Activated naive CD4-positive, alpha-beta T cell treated with anti-CD3 and anti-CD28 coated beads for 36 hours (primary cell): Measurements from ENCODE around the gene CHTF8. TPM values are rescaled to one million over a fixed set of nuclear protein-coding genes. Genes with fewer than 3 reads are reported as not detected.
A peak's percentile ranks its signal among the peaks of the same experiment; 100 is the strongest.
"Not testable (repeated sequence)": the region's sequence is repeated elsewhere in the genome, so short reads cannot be mapped to it uniquely, and the experiment has no call there.

Experiments
- CTCF ChIA-PET: fragments of 350-600 bp; sonication (Branson Sonifier 250); formaldehyde crosslinking; loops from one replicate; lab custom pipeline; 2021; ENCODE audit warnings: antibody characterized with exemption; lab: Charles Lee
- DNase-seq: peaks from one replicate; pipeline ENCODE4 v3.0.0-alpha.2; 2020
- H3K27ac Mint-ChIP-seq: one replicate; pipeline ENCODE4 v1.8.0; 2021; ENCODE audit warnings: mild to moderate bottlenecking, mixed read lengths
- H3K27me3 Mint-ChIP-seq: one replicate; pipeline ENCODE4 v1.8.0; 2021; ENCODE audit warnings: low read depth, mixed read lengths
- H3K36me3 Mint-ChIP-seq: one replicate; pipeline ENCODE4 v1.8.0; 2021; ENCODE audit warnings: low read depth, mixed read lengths
- H3K4me1 Mint-ChIP-seq: one replicate; pipeline ENCODE4 v1.8.0; 2021; ENCODE audit warnings: low read depth, mixed read lengths
- H3K4me3 Mint-ChIP-seq: one replicate; pipeline ENCODE4 v1.8.0; 2021; ENCODE audit warnings: mild to moderate bottlenecking, moderate library complexity, mixed read lengths
- H3K9me3 Mint-ChIP-seq: one replicate; pipeline ENCODE4 v1.8.0; 2021; ENCODE audit warnings: mixed read lengths
- intact Hi-C: fragments of 100-400 bp; cut with micrococcal nuclease; formaldehyde crosslinking; loops from one replicate; pipeline ENCODE4 v1.15.1; 2023
- total RNA-seq, 2 experiments: library from RNA; stranded (reverse); gene quantifications; one replicate each; pipeline ENCODE4 v1.2.3, GENCODE V29; 2021

CHTF8 gene
- total RNA-seq, 2 experiments from 2014 or later: 114 to 117 TPM

DNA sequence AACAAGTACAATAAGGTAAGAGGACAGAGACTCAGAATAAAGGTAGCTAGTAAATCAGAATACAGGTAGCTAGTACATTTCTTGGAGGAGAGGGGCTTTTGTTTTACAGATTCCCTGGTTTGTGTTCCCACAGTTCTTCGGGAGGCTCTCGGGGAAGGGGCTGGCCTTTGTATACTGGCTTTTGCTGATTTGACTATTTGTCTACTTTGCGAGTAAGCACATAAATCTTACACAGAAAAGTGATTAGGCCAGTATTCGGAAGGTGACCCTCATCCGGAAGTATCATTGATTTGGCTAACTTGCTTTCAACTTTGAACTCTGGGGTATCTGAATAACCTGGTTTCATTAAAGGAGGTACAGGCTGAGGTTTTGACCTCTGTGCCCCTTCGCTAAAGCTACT, 33.2 kb upstream of the CHTF8 start:
- Mint-ChIP-seq H3K4me1 (peaks cover 46% of the 10 kb centered on the region), H3K27ac (peak overlapping the region; percentile 75), H3K27me3 (no peaks in the 10 kb centered on the region), H3K4me3 (no peak overlapping the region), H3K9me3 (no peaks in the 10 kb centered on the region), H3K36me3 (peaks cover 59% of the 10 kb centered on the region)
- no peak for DNase-seq
- intact Hi-C loops: loop anchor here (10.0 kb wide), 1 partner anchor 219 kb away; the partner anchor contains the start of gene TERF2
- CTCF ChIA-PET: interaction anchor here (0.6 to 3.8 kb wide), 9 partner anchors 11 to 765 kb away, joined by 3 to 36 read pairs (median 4); partner anchors contain the start of gene SNTB2

DNA sequence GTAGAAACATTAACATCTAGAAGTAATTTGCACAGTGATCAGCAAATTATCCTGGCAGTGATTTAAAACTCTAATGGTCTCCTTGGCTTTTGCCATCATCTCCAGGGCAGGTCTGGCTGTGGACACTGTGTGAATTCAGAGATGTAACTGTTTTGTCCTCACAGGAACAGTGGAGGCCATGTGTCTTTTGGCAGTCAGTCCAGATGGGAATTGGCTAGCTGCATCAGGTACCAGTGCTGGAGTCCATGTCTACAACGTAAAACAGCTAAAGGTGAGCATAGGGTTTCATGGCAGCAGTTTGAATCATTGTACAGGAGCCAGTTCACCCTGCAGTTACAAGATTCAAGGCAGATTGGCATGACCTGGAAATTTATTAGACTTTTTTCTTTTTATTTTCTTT, 27.8 kb upstream of the CHTF8 start:
- intact Hi-C loops: loop anchor here (10.0 kb wide), 1 partner anchor 225 kb away; the partner anchor contains the start of gene TERF2
- Mint-ChIP-seq H3K27me3 (no peaks in the 10 kb centered on the region), H3K27ac (no peak overlapping the region), H3K9me3 (no peaks in the 10 kb centered on the region), H3K4me1 (peaks cover 31% of the 10 kb centered on the region), H3K36me3 (peaks cover 51% of the 10 kb centered on the region), H3K4me3 (no peak overlapping the region)
- DNase-seq: no peak
- CTCF ChIA-PET: no interaction called here

DNA sequence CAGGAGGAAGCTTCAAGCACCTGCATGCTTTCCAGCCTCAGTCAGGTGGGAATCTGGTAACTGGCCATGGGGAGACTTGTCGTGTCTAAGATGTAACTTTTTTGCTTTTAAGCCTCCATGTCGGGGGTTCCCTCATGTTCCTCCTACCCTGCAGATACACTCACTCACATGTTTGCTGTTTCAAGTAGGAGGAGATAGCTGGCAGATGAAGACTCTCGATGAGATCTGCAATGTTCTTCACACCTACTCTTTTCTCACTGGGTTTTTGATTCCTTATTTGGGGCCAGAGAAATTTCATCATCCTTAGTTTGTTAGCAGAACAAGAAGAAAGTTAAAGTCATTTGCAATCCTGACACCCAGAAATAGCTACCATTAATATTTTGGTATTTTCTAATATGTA, 24.8 kb upstream of the CHTF8 start:
- Mint-ChIP-seq H3K9me3 (no peaks in the 10 kb centered on the region), H3K4me3 (no peak overlapping the region), H3K27ac (peak overlapping the region; percentile 64), H3K4me1 (peaks cover 18% of the 10 kb centered on the region), H3K36me3 (peaks cover 55% of the 10 kb centered on the region), H3K27me3 (no peaks in the 10 kb centered on the region)
- CTCF ChIA-PET: interaction anchor here (0.5 to 1.6 kb wide), 4 partner anchors 10 to 131 kb away, joined by 3 to 6 read pairs (median 4); no protein-coding TSS in a partner anchor
- intact Hi-C loops: no loop called here
- DNase-seq: no peak

DNA sequence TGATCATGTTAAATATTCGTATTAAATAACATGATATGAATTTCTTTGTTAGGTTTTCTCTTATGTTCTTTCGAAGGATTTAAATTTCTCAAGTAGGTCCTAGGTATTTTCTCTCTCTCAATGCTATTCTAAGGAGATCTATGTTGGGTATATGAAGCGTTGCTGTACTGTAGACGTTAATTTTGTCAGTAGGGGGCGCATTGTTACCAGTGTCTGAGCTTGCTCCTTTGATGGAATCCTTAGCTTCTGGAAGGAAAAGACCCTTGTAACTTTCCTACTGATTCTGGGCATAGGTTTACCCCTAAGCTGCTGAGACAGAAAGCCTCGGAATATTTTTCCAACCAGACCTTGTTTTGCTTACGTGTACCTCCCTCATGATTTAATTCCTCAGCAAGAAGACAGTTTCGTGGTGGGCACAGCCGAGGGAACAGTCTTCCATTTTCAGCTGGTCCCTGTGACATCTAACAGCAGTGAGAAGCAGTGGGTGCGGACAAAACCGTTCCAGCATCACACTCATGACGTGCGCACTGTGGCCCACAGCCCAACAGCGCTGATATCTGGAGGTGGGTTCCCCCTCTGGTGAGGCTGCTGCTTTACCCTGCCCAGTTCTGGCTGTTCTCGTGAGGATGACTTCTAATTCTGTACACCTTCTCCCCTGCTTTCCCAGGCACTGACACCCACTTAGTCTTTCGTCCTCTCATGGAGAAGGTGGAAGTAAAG, 17.9 kb upstream of the CHTF8 start:
- H3K4me1 Mint-ChIP-seq: no peaks in the 10 kb centered on the region
- no peak overlapping the region for H3K4me3 Mint-ChIP-seq
- no peaks in the 10 kb centered on the region for H3K27me3 Mint-ChIP-seq
- peak; percentile 66 for DNase-seq
- CTCF ChIA-PET: interaction anchor here (0.6 to 6.0 kb wide), 19 partner anchors 9 to 600 kb away, joined by 3 to 91 read pairs (median 3); no protein-coding TSS in a partner anchor
- peaks cover 46% of the 10 kb centered on the region for H3K36me3 Mint-ChIP-seq
- no peak overlapping the region for H3K27ac Mint-ChIP-seq
- H3K9me3 Mint-ChIP-seq: no peaks in the 10 kb centered on the region
- intact Hi-C loops: loop anchor here (1.0 kb wide), 2 partner anchors 113 to 137 kb away; no protein-coding TSS in a partner anchor

DNA sequence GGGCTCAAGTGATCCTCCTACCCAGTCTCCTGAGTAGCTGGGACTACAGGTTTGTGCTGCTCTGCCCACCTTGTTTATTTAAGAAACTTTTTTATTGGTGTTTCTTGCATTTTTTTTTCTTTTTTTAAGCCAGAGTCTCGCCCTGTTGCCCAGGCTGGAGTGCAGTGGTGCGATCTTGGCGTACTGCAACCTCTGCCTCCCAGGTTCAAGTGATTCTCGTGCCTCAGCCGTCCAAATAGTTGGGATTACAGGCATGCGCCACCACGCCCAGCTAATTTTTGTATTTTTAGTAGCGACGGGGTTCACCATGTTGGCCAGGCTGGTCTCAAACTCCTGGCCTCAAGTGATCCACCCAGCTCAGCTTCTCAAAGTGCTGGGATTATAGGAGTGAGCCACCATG, 17.2 kb upstream of the CHTF8 start:
- DNase-seq, H3K9me3 Mint-ChIP-seq, H3K27me3 Mint-ChIP-seq, H3K4me1 Mint-ChIP-seq, H3K4me3 Mint-ChIP-seq, H3K27ac Mint-ChIP-seq: not testable (repeated sequence)
- intact Hi-C loops: loop anchor here (1.0 kb wide), 2 partner anchors 114 to 138 kb away; no protein-coding TSS in a partner anchor
- peaks cover 42% of the 10 kb centered on the region for H3K36me3 Mint-ChIP-seq
- CTCF ChIA-PET: interaction anchor here (0.8 to 6.0 kb wide), 12 partner anchors 8 to 307 kb away, joined by 3 to 91 read pairs (median 4); no protein-coding TSS in a partner anchor

DNA sequence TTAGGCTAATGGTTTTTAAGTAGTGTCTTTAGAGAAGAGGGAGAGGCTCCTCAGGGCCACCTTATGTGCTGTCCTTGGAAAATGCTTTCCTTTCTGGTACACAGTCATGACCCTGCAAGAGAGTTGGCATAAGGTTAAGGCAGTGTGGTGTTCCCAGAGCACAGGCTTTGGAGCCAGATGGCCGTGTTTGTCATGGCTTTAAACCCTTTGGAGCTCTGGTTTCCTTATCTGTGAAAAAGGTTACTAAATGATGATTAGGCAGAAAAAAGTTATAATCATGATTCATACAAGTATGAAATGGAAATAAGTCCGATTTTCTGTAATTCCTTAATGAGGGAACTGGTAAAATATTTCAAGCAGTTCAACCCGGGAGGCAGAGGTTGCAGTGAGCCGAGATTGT, 13.3 kb upstream of the CHTF8 start:
- Mint-ChIP-seq H3K27me3 (no peaks in the 10 kb centered on the region), H3K4me1 (no peaks in the 10 kb centered on the region), H3K9me3 (no peaks in the 10 kb centered on the region), H3K4me3 (no peak overlapping the region), H3K27ac (no peak overlapping the region), H3K36me3 (peaks cover 40% of the 10 kb centered on the region)
- intact Hi-C loops: no loop called here
- CTCF ChIA-PET: interaction anchor here (1.0 to 1.6 kb wide), 2 partner anchors 22 to 142 kb away, joined by 3 to 4 read pairs; no protein-coding TSS in a partner anchor
- no peak for DNase-seq

DNA sequence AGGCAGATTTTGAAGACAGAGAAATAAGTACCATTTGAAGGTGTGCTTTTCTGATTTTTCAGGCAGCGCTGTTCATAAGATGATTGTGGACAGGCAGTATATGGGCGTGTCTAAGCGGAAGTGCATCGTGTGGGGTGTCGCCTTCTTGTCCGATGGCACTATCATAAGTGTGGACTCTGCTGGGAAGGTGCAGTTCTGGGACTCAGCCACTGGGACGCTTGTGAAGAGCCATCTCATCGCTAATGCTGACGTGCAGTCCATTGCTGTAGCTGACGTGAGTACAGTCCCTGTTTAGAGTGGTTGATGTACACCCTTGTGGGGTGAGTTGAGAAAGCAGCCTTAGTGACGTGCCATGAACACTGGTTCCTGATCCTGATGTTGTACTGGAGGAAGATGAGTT, 10.7 kb upstream of the CHTF8 start:
- H3K36me3 Mint-ChIP-seq: peaks cover 47% of the 10 kb centered on the region
- H3K9me3 Mint-ChIP-seq: no peaks in the 10 kb centered on the region
- H3K27me3 Mint-ChIP-seq: no peaks in the 10 kb centered on the region
- no peak overlapping the region for H3K4me3 Mint-ChIP-seq
- intact Hi-C loops: no loop called here
- no peak overlapping the region for H3K27ac Mint-ChIP-seq
- no peaks in the 10 kb centered on the region for H3K4me1 Mint-ChIP-seq
- CTCF ChIA-PET: interaction anchor here (0.5 kb wide), 1 partner anchor 178 kb away, joined by 3 read pairs; no protein-coding TSS in a partner anchor
- no peak for DNase-seq

DNA sequence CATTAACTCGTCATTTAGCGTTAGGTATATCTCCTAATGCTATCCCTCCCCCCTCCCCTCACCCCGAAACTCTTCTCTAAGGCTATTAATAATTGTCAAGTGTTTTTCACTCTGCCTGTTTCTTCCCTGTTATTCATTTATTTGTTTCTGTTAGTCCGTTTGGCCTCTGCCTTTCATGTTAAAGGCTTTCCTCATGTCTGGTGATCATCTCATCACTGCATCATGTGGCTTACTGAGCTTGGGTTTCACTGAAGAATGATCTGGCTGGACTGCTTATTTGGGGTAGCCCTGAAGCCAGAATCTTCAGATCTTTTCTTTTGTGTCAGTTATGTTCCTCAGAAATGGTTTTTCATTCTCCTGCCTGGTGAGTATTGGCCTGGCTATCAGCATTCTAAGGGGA, 9.5 kb upstream of the CHTF8 start:
- CTCF ChIA-PET: no interaction called here
- intact Hi-C loops: no loop called here
- no peak overlapping the region for H3K27ac Mint-ChIP-seq

DNA sequence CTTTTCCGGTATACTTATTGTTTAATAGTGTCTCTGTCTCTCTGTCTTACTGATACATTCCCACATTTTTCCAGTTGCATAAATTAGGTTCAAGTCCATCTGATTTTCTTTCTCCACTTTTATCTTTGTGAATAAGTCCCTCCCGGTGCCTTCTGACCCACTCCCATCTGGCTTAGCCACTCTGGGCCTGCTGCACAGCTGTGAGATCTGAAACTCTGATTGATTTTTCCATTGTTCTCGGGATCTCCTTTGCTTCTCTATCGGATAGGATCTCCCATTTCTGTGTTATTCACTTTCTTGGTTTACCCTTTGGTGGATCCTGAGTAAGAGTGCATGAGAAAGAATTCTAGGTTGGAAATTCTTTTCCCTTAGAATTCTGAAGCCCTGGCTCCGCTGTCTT, 8.6 kb upstream of the CHTF8 start:
- H3K9me3 Mint-ChIP-seq: no peaks in the 10 kb centered on the region
- CTCF ChIA-PET: interaction anchor here (1.0 to 1.2 kb wide), 2 partner anchors 9 to 550 kb away, joined by 3 to 4 read pairs; no protein-coding TSS in a partner anchor
- no peaks in the 10 kb centered on the region for H3K27me3 Mint-ChIP-seq
- H3K4me1 Mint-ChIP-seq: peaks cover 15% of the 10 kb centered on the region
- DNase-seq: no peak
- H3K4me3 Mint-ChIP-seq: no peak overlapping the region
- peaks cover 50% of the 10 kb centered on the region for H3K36me3 Mint-ChIP-seq
- intact Hi-C loops: no loop called here
- no peak overlapping the region for H3K27ac Mint-ChIP-seq

More for the DNA sequence above, 9.5 kb upstream of the CHTF8 start:
- H3K27me3 Mint-ChIP-seq: no peaks in the 10 kb centered on the region
- no peak for DNase-seq
- peaks cover 50% of the 10 kb centered on the region for H3K36me3 Mint-ChIP-seq
- no peaks in the 10 kb centered on the region for H3K9me3 Mint-ChIP-seq
- no peak overlapping the region for H3K4me3 Mint-ChIP-seq
- H3K4me1 Mint-ChIP-seq: peaks cover 6% of the 10 kb centered on the region

DNA sequence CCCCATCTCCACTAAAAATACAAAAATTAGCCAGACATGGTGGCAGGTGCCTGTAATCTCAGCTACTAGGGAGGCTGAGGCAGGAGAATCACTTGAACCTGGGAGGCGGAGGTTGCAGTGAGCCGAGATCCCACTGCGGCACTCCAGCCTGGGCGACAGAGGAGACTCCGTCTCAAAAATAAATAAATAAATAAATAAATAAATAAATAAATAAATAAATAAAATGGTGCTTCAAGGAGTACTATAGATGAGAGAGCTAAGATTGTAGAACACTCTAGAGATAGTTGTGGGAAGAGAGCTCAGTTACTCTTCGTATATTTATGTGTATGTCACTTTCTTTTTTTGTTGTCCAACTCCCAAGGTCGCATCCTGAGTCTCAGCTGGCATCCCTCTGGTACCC, 7.1 kb upstream of the CHTF8 start:
- peaks cover 22% of the 10 kb centered on the region for H3K4me1 Mint-ChIP-seq
- not testable (repeated sequence) for DNase-seq
- H3K36me3 Mint-ChIP-seq: peaks cover 44% of the 10 kb centered on the region

DNA sequence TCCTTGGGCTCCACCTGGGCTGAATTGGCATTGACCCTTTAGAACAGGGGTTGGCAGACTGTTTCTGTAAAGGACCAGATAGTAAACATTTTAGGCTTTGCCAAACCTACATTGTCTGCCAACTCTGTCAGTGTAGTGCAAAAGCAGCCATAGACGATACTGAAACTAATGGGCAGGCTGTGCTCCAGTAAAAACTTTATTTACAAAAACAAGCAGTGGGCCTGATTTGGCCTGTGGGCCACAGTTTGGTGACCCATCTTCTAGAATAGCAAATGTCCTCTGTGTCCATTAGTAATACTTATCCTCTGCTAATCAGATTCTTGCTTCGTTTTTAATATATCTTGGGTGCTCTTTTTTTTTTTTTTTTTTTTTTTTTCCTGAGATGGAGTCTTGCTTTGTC, 6.2 kb upstream of the CHTF8 start:
- intact Hi-C loops: no loop called here
- Mint-ChIP-seq H3K9me3 (no peaks in the 10 kb centered on the region), H3K27ac (no peak overlapping the region), H3K4me3 (no peak overlapping the region), H3K36me3 (peaks cover 45% of the 10 kb centered on the region), H3K27me3 (no peaks in the 10 kb centered on the region), H3K4me1 (peaks cover 31% of the 10 kb centered on the region)
- CTCF ChIA-PET: no interaction called here
- DNase-seq: no peak

More for the DNA sequence above, 7.1 kb upstream of the CHTF8 start:
- H3K27me3 Mint-ChIP-seq, H3K27ac Mint-ChIP-seq, intact Hi-C loops, H3K9me3 Mint-ChIP-seq, CTCF ChIA-PET, H3K4me3 Mint-ChIP-seq: not testable (repeated sequence)

DNA sequence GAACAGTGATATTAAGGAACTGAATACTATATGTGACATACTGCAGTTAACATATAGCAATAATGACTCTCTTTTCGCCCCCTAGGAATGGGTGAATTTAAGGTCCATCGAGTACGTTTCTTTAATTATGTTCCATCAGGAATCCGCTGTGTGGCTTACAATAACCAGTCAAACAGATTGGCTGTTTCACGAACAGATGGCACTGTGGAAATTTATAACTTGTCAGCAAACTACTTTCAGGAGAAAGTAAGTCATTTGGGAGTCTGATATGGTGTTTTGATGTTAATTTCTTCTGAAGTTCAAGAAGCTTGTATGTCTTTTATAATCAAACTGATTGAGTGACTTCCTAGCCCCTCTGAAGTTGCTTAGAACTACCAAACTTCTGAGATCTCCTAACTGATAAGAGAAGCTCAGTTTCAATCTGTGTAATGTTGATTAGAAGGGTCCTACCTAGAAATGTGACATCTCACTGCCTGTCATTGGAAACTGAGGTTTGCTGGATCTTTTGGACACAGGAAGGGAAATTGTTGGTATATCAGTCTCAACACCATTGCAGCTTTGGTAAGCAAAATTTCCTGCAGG, 1.1 kb upstream of the CHTF8 start:
- H3K4me1 Mint-ChIP-seq: peaks cover 55% of the 10 kb centered on the region
- intact Hi-C loops: loop anchor here (2.0 kb wide), 2 partner anchors 53 to 287 kb away; partner anchors contain the start of gene SNTB2
- H3K9me3 Mint-ChIP-seq: no peaks in the 10 kb centered on the region
- H3K36me3 Mint-ChIP-seq: peaks cover 31% of the 10 kb centered on the region
- peak overlapping the region; percentile 90 for H3K27ac Mint-ChIP-seq
- no peak for DNase-seq
- no peaks in the 10 kb centered on the region for H3K27me3 Mint-ChIP-seq
- H3K4me3 Mint-ChIP-seq: peak overlapping the region; percentile 96
- CTCF ChIA-PET: interaction anchor here (0.7 to 1.8 kb wide), 6 partner anchors 10 to 152 kb away, joined by 3 to 22 read pairs (median 3); no protein-coding TSS in a partner anchor
